ENCODE measurements around the gene LYPD6.

LYPD6 gene

GRCh38 chr2:149353421-149353820 lies 23.0 kb downstream of the LYPD6 start:
- DNase-seq = no peak

- no peak for DNase-seq
Observed at GRCh38 chr2:149355716-149356422, 25.5 kb downstream of the LYPD6 start.

DNA sequence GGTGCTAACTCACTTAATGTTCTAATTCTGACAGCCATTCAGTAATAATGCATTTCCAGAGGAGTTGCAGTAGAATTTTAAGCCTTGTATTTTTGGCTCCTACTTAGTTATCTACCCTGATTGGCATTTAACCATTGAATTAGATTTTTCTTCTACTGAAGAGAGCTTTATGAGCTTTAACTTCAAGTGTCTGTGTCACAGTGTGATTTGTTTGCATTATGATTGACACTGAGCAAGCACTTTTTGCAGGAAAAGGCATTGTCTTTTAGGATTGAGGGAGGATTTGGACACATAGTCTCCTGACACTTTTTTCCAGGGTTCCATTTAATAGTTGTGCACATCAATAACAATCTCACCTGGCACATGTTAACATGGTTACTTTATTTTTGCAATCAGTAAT lies 26.7 kb downstream of the LYPD6 start:
- no peak for DNase-seq

DNA sequence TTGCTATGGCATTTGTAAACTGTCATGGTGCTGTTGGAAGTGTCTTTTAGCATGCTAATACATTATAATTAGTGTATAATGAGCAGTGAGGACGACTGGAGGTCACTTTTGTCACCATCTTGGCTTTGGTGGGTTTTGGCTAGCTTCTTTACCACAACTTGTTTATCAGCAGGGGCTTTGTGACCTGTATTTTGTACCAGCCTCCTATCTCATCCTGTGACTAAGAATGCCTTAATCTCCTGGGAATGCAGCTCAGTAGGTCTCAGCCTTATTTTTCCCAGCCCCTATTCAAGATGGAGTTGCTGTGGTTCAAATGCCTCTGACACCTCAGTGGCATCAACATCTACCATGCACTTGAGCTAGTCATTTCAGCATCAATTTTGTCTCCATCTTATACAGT lies 29.7 kb downstream of the LYPD6 start:
- DNase-seq = no peak

DNA sequence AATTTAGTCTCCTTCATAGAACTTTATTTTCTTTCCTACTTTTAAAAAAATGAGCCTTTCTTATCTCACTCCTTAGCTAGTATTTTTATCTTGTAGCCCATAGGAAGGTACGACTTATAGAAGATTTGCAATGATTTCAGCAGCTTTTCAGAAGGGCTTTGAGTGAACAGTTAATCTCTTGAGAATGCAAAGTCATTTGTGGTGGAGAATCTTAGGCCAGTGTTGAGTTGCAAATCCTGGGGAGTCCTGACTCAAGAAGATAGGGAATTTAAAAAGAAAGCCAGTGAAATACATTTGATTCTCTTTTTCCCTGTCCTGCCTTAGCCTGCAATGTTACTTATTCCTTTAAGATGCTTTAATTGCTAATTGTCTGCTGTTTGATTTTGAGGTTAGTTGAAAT lies 33.6 kb downstream of the LYPD6 start:
- no peak for DNase-seq

DNA sequence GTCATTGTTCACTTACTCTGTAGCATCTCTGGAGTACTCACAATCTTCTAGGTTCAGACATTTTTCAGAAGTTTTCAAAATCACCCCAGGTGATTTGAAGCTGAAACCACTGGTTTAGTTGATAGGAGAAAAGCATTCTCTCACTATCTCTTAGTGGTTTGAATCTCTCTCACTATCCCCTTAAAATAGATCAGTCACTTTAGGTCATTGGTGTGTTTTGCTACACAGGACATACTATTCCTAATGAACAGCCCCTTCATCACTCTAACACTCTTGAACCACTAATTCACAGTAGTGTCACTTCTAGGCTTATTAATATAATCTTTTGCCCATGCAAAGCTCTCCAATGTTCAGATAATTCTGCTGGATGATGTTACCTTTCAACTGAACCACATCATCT lies 34.5 kb downstream of the LYPD6 start:
- DNase-seq = no peak

GRCh38 chr2:149365931-149366583 lies 35.7 kb downstream of the LYPD6 start:
- no peak for DNase-seq

DNA sequence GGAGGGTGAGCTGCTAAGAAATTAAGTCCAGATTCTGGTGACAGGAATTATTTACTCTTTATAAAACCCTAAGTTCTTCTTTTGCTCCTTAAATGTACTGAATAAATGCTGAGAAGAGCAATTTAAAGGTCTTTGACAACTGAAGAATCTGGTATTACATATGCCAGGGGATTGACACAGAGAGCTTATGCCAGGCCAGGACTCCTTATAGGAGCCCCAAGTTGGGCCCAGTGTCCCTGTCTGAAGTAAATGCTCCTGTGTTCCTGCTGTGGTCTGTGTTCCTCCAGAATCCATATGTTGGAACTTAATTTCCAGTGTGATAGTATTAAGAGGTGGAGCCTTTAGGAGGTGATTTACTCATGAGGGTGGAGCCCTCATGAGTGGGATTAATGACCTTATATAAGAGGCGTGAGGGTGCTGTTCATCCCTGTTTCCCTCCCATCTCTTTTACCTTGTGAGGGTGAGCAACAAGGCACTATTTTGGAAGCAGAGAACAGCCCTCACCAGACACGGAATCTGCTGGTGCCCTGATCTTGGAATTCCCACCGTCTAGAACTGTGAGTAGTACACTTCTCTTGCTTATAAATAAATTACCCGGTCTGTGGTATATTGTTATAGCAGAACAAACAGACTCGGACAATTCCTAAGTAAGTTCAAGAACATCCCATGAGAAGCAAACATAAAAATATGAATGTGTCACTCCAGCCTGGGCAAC lies 39.8 kb downstream of the LYPD6 start:
- no peak for DNase-seq

DNA sequence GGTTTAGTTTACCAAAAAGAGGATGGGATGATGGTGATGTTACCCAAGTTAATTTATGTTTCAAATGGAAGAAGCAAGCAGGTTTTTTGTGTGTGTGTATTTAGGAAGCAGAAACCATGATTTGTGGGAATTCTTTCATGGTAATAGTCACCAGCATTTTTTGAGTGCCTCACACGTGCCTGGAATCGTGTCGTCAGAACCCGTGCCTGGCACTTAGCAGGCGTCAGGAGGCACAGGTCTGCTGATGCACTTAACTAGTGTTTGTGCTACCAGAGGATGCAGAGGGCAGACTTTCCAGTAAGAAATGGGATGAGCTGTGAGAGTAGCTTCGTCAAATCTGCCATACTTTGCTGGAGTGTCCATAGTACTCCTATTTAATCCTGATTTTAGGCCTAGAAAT lies 41.1 kb downstream of the LYPD6 start:
- DNase-seq = no peak

DNA sequence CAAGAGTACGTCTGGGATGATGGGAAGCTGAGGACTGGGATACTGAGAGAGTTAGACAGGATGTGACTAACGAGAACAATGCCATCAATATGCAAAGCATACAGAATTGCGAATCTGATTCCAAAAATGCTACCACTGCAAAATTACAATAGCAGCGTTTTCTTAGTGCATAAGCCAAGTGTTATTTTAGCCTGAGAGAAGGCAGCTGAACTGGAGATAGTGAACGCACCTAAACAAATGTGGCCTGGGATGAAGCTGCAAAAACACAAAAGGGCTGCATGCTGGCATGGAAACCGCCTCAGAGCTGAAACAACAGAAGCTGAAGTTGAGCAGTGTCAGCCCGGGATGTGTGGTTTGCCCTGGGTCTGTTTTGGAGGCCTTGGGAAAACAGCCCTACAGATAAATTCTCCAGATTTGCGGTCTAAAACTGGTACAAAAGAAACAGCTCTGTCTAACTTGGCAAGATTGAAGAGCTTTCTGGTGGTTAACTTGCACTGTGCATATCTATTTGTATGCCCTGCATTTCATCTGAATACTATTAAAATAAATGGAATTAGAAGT lies 45.5 kb downstream of the LYPD6 start:
- DNase-seq = no peak

DNA sequence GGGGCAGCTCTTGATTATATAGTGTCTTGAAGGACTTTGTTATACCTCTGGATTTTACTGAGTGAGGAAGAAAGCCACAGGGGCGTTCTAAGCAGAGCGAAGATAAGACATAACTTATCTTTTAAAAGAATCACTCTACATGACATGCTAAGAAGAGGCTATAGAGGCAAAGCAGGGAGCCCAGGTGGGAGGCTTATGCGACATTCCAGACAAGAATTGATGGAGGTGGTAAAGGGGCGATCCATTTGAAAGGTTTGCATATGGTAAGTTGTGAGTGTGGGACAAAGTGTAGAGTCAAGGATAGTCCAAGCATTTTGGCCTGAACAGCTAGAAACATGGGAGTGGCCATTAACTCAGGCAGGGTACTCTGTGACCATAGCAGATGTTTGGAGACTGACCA lies 49.8 kb downstream of the LYPD6 start:
- no peak for DNase-seq

DNA sequence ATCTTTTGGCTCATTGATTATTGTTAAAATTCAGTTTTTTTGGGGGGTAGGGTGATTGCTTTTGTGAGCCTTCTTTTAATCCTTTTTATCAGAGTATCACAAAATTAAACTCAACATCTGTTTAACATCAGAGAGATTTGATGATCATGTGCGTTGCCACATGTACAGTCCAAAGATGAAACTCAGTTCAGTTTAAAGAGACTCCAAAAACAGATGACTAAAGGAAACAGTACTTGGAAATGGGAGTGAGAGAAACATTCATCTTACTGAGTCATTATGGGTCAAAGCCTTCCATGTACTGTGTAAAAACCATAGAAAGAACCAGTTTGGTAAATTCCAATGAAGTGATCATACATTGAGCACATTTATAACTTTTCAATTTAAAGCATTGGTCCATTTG lies 53.0 kb downstream of the LYPD6 start:
- no peak for DNase-seq

- DNase-seq = no peak
Observed at GRCh38 chr2:149385350-149385749, 55.0 kb downstream of the LYPD6 start.

GRCh38 chr2:149387411-149387810 lies 57.0 kb downstream of the LYPD6 start:
- no peak for DNase-seq

DNA sequence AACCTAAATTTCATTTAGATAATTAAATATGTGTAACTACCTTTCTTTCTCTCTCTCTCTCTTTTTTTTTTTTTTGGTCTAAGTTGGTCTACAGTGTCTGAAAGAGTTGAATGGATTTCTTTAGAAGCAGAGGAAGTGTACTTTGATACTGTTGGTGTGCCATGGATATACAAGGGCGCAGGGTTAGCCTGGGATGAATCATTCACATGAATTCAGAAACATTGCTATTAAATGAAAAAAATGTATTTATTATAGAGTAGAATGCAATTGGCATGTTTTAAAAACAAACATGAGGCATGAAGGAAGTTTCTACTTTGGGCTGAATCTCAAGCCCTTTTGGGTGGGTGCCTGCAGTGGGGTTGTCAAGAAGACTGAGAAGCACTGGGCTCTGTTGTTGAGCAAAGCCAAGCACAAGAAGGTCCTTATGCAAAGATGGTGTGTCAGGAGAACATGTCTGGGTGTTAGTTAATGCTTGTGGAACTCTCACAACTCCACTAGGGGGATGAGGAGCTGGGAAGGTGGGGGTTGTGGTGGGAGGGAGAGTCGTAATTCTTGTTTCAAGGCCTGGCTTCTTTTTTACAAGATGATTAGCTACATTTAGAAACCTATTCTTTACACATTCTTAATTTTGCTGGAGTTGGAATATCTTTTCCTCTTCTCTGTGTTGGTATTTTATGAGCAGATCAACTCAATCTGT lies 57.9 kb downstream of the LYPD6 start:
- DNase-seq = no peak

GRCh38 chr2:149389506-149390167 lies 59.2 kb downstream of the LYPD6 start:
- DNase-seq = no peak

- DNase-seq = no peak
Observed at GRCh38 chr2:149393614-149394013, 63.2 kb downstream of the LYPD6 start.

GRCh38 chr2:149394864-149395263 lies 64.5 kb downstream of the LYPD6 start:
- no peak for DNase-seq

- DNase-seq = no peak
Observed at GRCh38 chr2:149399934-149400615, 69.7 kb downstream of the LYPD6 start.

DNA sequence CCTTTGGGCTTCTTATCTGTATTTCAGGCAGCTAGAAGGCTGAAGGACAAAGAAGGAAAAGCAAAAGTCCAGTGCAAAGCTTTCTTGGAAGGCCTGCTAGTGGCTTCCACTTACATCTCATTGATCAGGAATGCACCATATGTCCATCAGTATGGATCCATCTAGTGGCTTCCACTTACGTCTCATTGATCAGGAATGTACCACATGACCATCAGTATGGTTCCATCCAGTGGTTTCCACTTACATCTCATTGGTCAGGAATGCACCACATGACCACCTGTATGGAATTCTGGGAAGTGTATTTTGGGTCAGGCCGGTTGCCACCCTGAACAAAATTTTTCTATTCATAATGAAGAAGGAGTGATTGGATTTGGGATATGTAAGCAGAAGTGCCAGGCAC lies 70.6 kb downstream of the LYPD6 start:
- DNase-seq = no peak

DNA sequence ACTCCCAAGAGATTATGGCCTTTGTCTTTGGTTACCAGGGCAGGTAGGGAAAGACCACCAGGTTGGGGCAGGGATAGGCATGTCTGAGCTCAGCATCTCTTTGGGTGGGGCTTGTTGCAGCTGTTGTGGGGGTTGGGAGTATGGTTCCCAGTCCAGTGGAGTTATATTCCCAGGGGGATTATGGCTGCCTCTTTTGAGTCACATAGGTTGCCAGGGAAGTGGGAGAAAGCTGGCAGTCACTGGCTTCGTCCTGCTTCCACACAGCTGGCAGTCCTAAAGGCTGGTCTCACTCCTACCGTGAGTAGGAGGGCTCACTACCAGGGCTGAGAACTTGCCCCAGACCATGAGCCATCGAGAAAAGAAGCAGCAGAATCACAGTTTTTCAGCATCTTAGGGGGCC lies 79.1 kb downstream of the LYPD6 start:
- no peak for DNase-seq

Measured in CD4-positive, alpha-beta T cell treated with Interleukin-6 for 4 hours (primary cell).